HG03460 (cell line): ENCODE data around the gene PPP1R14B.

Source experiments
- ATAC-seq: cut with Tn5 transposase; IDR thresholded peaks from one replicate; pipeline ENCODE4 v1.9.1; 2021; ENCODE audit not compliant: unreplicated experiment

PPP1R14B gene

GRCh38 chr11:64281957-64282770, 35.4 kb upstream of the PPP1R14B start:
- no peak for ATAC-seq

- ATAC-seq: no peak
These were observed 31.9 kb upstream of the PPP1R14B start for GRCh38 chr11:64278576-64279190.

GRCh38 chr11:64276653-64277431, 30.1 kb upstream of the PPP1R14B start:
- no peak for ATAC-seq

GRCh38 chr11:64275841-64276240, 29.1 kb upstream of the PPP1R14B start:
- no peak for ATAC-seq

GRCh38 chr11:64275031-64275800, 28.5 kb upstream of the PPP1R14B start:
- ATAC-seq: no peak

- ATAC-seq: peak; percentile 59
These were observed 22.9 kb upstream of the PPP1R14B start for GRCh38 chr11:64269540-64270220.

GRCh38 chr11:64268893-64269539, 22.3 kb upstream of the PPP1R14B start:
- ATAC-seq: peak; percentile 11

GRCh38 chr11:64268025-64268892, 21.5 kb upstream of the PPP1R14B start:
- ATAC-seq: no peak

GRCh38 chr11:64267207-64267945, 20.6 kb upstream of the PPP1R14B start:
- ATAC-seq: no peak

GRCh38 chr11:64266339-64266738, 19.6 kb upstream of the PPP1R14B start:
- ATAC-seq: no peak

GRCh38 chr11:64265176-64266160, 18.7 kb upstream of the PPP1R14B start:
- no peak for ATAC-seq

GRCh38 chr11:64264371-64264852, 17.7 kb upstream of the PPP1R14B start:
- ATAC-seq: no peak

GRCh38 chr11:64263947-64264317, 17.2 kb upstream of the PPP1R14B start:
- no peak for ATAC-seq

GRCh38 chr11:64263021-64263946, 16.5 kb upstream of the PPP1R14B start:
- ATAC-seq: no peak

GRCh38 chr11:64262271-64263002, 15.7 kb upstream of the PPP1R14B start:
- no peak for ATAC-seq
